ENCODE results near the gene FHIT. TPM values are rescaled to one million over a fixed set of nuclear protein-coding genes. Genes with fewer than 3 reads are reported as not detected.
"Not testable (repeated sequence)": the region's sequence is repeated elsewhere in the genome, so short reads cannot be mapped to it uniquely, and the experiment has no call there.

The FHIT gene
- total and polyA plus RNA-seq, 9 donors = 5.1 to 11.8 (median 9.5) TPM

GRCh38 chr3:60551455-60552209 lies 699.6 kb downstream of the FHIT start:
- no peak for TF ChIP-seq EP300 (IDR thresholded peaks at IDR 0.05)
- TF ChIP-seq POLR2A (IDR thresholded peaks at IDR 0.05) = no peak
- TF ChIP-seq, protein P1, sequence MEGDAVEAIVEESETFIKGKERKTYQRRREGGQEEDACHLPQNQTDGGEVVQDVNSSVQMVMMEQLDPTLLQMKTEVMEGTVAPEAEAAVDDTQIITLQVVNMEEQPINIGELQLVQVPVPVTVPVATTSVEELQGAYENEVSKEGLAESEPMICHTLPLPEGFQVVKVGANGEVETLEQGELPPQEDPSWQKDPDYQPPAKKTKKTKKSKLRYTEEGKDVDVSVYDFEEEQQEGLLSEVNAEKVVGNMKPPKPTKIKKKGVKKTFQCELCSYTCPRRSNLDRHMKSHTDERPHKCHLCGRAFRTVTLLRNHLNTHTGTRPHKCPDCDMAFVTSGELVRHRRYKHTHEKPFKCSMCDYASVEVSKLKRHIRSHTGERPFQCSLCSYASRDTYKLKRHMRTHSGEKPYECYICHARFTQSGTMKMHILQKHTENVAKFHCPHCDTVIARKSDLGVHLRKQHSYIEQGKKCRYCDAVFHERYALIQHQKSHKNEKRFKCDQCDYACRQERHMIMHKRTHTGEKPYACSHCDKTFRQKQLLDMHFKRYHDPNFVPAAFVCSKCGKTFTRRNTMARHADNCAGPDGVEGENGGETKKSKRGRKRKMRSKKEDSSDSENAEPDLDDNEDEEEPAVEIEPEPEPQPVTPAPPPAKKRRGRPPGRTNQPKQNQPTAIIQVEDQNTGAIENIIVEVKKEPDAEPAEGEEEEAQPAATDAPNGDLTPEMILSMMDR (IDR thresholded peaks at IDR 0.05) = no peak
- WGBS, 3 donors = 89 to 96% (median 94%) methylated on average over 2 of the region's 5 CpGs
- no peak for DNase-seq
- H3K9me3 ChIP-seq = no peaks in the 10 kb centered on the region
- H3K36me3 ChIP-seq = no peaks in the 10 kb centered on the region
- no peak overlapping the region for H3K4me3 ChIP-seq
- intact Hi-C loops (cut with DNase I) = no loop called here
- H3K4me1 ChIP-seq (ENCODE audit: insufficient read depth) = no peaks in the 10 kb centered on the region
- H3K27ac ChIP-seq = no peak overlapping the region
- no peaks in the 10 kb centered on the region for H3K27me3 ChIP-seq

GRCh38 chr3:60549863-60550262 lies 701.4 kb downstream of the FHIT start:
- intact Hi-C loops (cut with DNase I) = no loop called here

GRCh38 chr3:60542995-60543394 lies 708.3 kb downstream of the FHIT start:
- intact Hi-C loops (cut with DNase I) = no loop called here
- no peak overlapping the region for H3K4me3 ChIP-seq
- no peaks in the 10 kb centered on the region for H3K4me1 ChIP-seq (ENCODE audit: insufficient read depth)
- 52 to 79% (median 64%) methylated on average over 3 of the region's 3 CpGs for WGBS, 3 donors
- no peaks in the 10 kb centered on the region for H3K9me3 ChIP-seq
- H3K36me3 ChIP-seq = no peaks in the 10 kb centered on the region
- H3K27ac ChIP-seq = no peak overlapping the region
- TF ChIP-seq EP300 (IDR thresholded peaks at IDR 0.05) (no peak), POLR2A (IDR thresholded peaks at IDR 0.05) (no peak)
- TF ChIP-seq, protein P1 (IDR thresholded peaks at IDR 0.05) = no peak
- DNase-seq = no peak
- H3K27me3 ChIP-seq = no peaks in the 10 kb centered on the region

More at GRCh38 chr3:60549863-60550262, 701.4 kb downstream of the FHIT start:
- Histone ChIP-seq H3K4me3 (no peak overlapping the region), H3K4me1 (ENCODE audit: insufficient read depth) (no peaks in the 10 kb centered on the region), H3K9me3 (no peaks in the 10 kb centered on the region), H3K36me3 (no peaks in the 10 kb centered on the region), H3K27me3 (no peaks in the 10 kb centered on the region), H3K27ac (no peak overlapping the region)
- WGBS, 3 donors = 85 to 91% (median 85%) methylated on average over 2 of the region's 2 CpGs
- no peak for TF ChIP-seq POLR2A (IDR thresholded peaks at IDR 0.05)
- TF ChIP-seq, protein P1 (IDR thresholded peaks at IDR 0.05) = no peak
- no peak for TF ChIP-seq EP300 (IDR thresholded peaks at IDR 0.05)
- DNase-seq = no peak

DNA sequence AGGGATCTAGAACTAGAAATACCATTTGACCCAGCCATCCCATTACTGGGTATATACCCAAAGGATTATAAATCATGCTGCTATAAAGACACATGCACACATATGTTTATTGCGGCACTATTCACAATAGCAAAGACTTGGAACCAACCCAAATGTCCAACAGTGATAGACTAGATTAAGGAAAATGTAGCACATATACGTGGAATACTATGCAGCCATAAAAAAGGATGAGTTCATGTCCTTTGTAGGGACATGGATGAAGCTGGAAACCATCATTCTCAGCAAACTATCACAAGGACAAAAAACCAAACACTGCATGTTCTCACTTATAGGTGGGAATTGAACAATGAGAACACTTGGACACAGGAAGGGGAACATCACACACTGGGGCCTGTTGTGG lies 711.9 kb downstream of the FHIT start:
- intact Hi-C loops (cut with DNase I); H3K27me3 ChIP-seq; H3K4me3 ChIP-seq; H3K9me3 ChIP-seq; H3K27ac ChIP-seq; DNase-seq; H3K4me1 ChIP-seq (ENCODE audit: insufficient read depth); H3K36me3 ChIP-seq: not testable (repeated sequence)
- WGBS, 3 donors = 86 to 99% (median 95%) methylated on average over 2 of the region's 2 CpGs

GRCh38 chr3:60536420-60536819 lies 714.8 kb downstream of the FHIT start:
- H3K4me3 ChIP-seq = no peak overlapping the region
- intact Hi-C loops (cut with DNase I) = no loop called here
- TF ChIP-seq POLR2A (IDR thresholded peaks at IDR 0.05) (no peak), EP300 (IDR thresholded peaks at IDR 0.05) (no peak)
- TF ChIP-seq, protein P1 (IDR thresholded peaks at IDR 0.05) = no peak
- WGBS, 3 donors = 79 to 87% (median 86%) methylated on average over 3 of the region's 3 CpGs
- H3K27me3 ChIP-seq = no peaks in the 10 kb centered on the region
- no peak overlapping the region for H3K27ac ChIP-seq
- no peaks in the 10 kb centered on the region for H3K4me1 ChIP-seq (ENCODE audit: insufficient read depth)
- no peaks in the 10 kb centered on the region for H3K9me3 ChIP-seq
- DNase-seq = no peak
- H3K36me3 ChIP-seq = no peaks in the 10 kb centered on the region

Measured in ovary (tissue), 9 donors.